SK-N-SH (cell line): ENCODE data around the gene F5. TPM values are rescaled to one million over a fixed set of nuclear protein-coding genes. Genes with fewer than 3 reads are reported as not detected.

Source experiments
- CTCF ChIA-PET: fragments of 300-600, 350-600 bp; formaldehyde crosslinking; extraction: SDS; loops from one replicate; lab custom pipeline; 2021; lab: Yijun Ruan, JAX
- POLR2A ChIA-PET: fragments of 350-600 bp; sonication (Branson Sonifier 250); formaldehyde crosslinking; extraction: SDS; loops from one replicate; lab custom pipeline; 2020; ENCODE audit warnings: antibody characterized with exemption, inconsistent platforms; lab: Yijun Ruan, JAX
- DNase-seq: peaks from one replicate; pipeline ENCODE4 v3.0.0; 2012
- H2AFZ ChIP-seq: fragments of 200-600 bp; sonication (generic); 2 replicates; pipeline ENCODE4 v1.8.1; 2016; ENCODE audit warnings: antibody characterized with exemption, mild to moderate bottlenecking, low read depth
- H3F3A ChIP-seq: fragments of 200-600 bp; sonication (generic); replicated peaks from 2 replicates; pipeline ENCODE3; 2016; ENCODE audit warnings: antibody characterized with exemption, mild to moderate bottlenecking; ENCODE audit not compliant: insufficient read depth
- H3K27ac ChIP-seq, 2 experiments: fragments of 200-500 bp in 1 of 2; fragments of 200-600 bp in 1 of 2; sonication (Bioruptor generic) in 1 of 2; sonication (generic), shearing (Covaris generic) in 1 of 2; 2 replicates each; pipeline versions ENCODE4 v1.5.1 to v1.6.1; 2014 to 2016; ENCODE audit warnings: low read depth in 2 of 2, inconsistent platforms in 1 of 2, low read length in 1 of 2, mild to moderate bottlenecking in 1 of 2, mixed read lengths in 1 of 2
- H3K27me3 ChIP-seq: fragments of 200-600 bp; sonication (generic), shearing (Covaris generic); 2 replicates; pipeline ENCODE4 v1.6.1; 2016; ENCODE audit warnings: mixed run types; ENCODE audit not compliant: insufficient read depth
- H3K36me3 ChIP-seq, 2 experiments: fragments of 200-500 bp in 1 of 2; fragments of 200-600 bp in 1 of 2; sonication (Bioruptor generic) in 1 of 2; sonication (generic) in 1 of 2; replicated peaks in 1 of 2; 2 replicates each; pipeline versions ENCODE3 to v1.5.1; 2014 to 2016; ENCODE audit warnings: low read length in 1 of 2, mild to moderate bottlenecking in 1 of 2; ENCODE audit not compliant: insufficient read depth in 2 of 2, control insufficient read depth in 1 of 2
- H3K4me1 ChIP-seq, 2 experiments: fragments of 200-500 bp in 1 of 2; fragments of 200-600 bp in 1 of 2; sonication (Bioruptor generic) in 1 of 2; sonication (generic), shearing (Covaris generic) in 1 of 2; 2 replicates each; pipeline versions ENCODE4 v1.5.1 to v1.6.1; 2014 to 2016; ENCODE audit warnings: low read depth in 1 of 2, low read length in 1 of 2, mixed run types in 1 of 2; ENCODE audit not compliant: insufficient read depth in 2 of 2, control insufficient read depth in 1 of 2
- H3K4me2 ChIP-seq: fragments of 200-600 bp; sonication (generic), shearing (Covaris generic); 2 replicates; pipeline ENCODE4 v1.6.1; 2017; ENCODE audit warnings: mixed run types
- H3K4me3 ChIP-seq, 2 experiments: fragments of 200-500 bp in 1 of 2; fragments of 200-600 bp in 1 of 2; sonication (Bioruptor generic) in 1 of 2; sonication (generic), shearing (Covaris generic) in 1 of 2; 2 replicates each; pipeline versions ENCODE4 v1.5.1 to v1.8.1; 2014 to 2016; ENCODE audit warnings: low read depth in 2 of 2, inconsistent platforms in 1 of 2, low read length in 1 of 2, mild to moderate bottlenecking in 1 of 2, mixed read lengths in 1 of 2, moderate library complexity in 1 of 2
- H3K79me2 ChIP-seq: fragments of 200-600 bp; sonication (generic); 2 replicates; pipeline ENCODE4 v1.8.1; 2017; ENCODE audit warnings: mild to moderate bottlenecking; ENCODE audit not compliant: insufficient read depth
- H3K9ac ChIP-seq: fragments of 200-600 bp; sonication (generic); 2 replicates; pipeline ENCODE4 v1.6.1; 2017; ENCODE audit warnings: mixed run types
- H3K9me2 ChIP-seq: fragments of 200-600 bp; sonication (generic); 2 replicates; pipeline ENCODE4 v1.6.1; 2017; ENCODE audit warnings: mixed run types
- H3K9me3 ChIP-seq: fragments of 200-600 bp; sonication (generic); 2 replicates; pipeline ENCODE4 v1.6.1; 2017; ENCODE audit warnings: mixed run types, mild to moderate bottlenecking, moderate library complexity
- H4K20me1 ChIP-seq: fragments of 200-600 bp; sonication (generic); 2 replicates; pipeline ENCODE4 v1.6.1; 2017; ENCODE audit warnings: mild to moderate bottlenecking, mixed run types; ENCODE audit not compliant: insufficient read depth
- CHD2 ChIP-seq: fragments of 150-350 bp; IDR thresholded peaks from 2 replicates; pipeline ENCODE4 v1.6.1; 2018; ENCODE audit warnings: low read length; ENCODE audit not compliant: partially characterized antibody
- EP300 ChIP-seq, 2 experiments: IDR thresholded peaks; 2 replicates each; pipeline versions ENCODE4 v1.4.0 to v1.6.1; 2012; ENCODE audit warnings: borderline replicate concordance in 1 of 2, low read depth in 1 of 2, low read length in 1 of 2
- FOSL2 ChIP-seq: IDR thresholded peaks from 2 replicates; pipeline ENCODE4 v1.4.0; 2012; ENCODE audit warnings: low read depth, mild to moderate bottlenecking, moderate library complexity, borderline replicate concordance
- GABPA ChIP-seq: IDR thresholded peaks from 2 replicates; pipeline ENCODE4 v1.4.0; 2012; ENCODE audit warnings: low read depth, mild to moderate bottlenecking
- GATA2 ChIP-seq: sonication (generic); formaldehyde crosslinking; IDR thresholded peaks from 2 replicates; pipeline ENCODE4 v1.5.0; 2020; ENCODE audit warnings: mild to moderate bottlenecking, missing genetic modification reagents
- JUND ChIP-seq: IDR thresholded peaks from 2 replicates; pipeline ENCODE4 v1.4.0; 2012
- MEF2A ChIP-seq: IDR thresholded peaks from 2 replicates; pipeline ENCODE4 v1.4.0; 2012; ENCODE audit warnings: low read depth, borderline replicate concordance
- MXI1 ChIP-seq: IDR thresholded peaks from 2 replicates; pipeline ENCODE4 v1.6.1; 2012; ENCODE audit warnings: mild to moderate bottlenecking, low read depth, low read length, improper control_type of control experiment
- NFIC ChIP-seq: IDR thresholded peaks from 2 replicates; pipeline ENCODE4 v1.4.0; 2012; ENCODE audit warnings: borderline replicate concordance
- NRF1 ChIP-seq: IDR thresholded peaks from 2 replicates; pipeline ENCODE4 v1.6.1; 2012; ENCODE audit warnings: low read depth, mild to moderate bottlenecking, low read length
- POLR2AphosphoS5 ChIP-seq: IDR thresholded peaks from 2 replicates; pipeline ENCODE4 v1.6.1; 2012; ENCODE audit warnings: low read depth, low read length
- RAD21 ChIP-seq: IDR thresholded peaks from 2 replicates; pipeline ENCODE4 v1.6.1; 2012; ENCODE audit warnings: mild to moderate bottlenecking, low read length
- RCOR1 ChIP-seq: fragments of 150-350 bp; IDR thresholded peaks from 2 replicates; pipeline ENCODE4 v1.6.1; 2017; ENCODE audit warnings: antibody characterized with exemption, low read length
- RXRA ChIP-seq: IDR thresholded peaks from 2 replicates; pipeline ENCODE4 v1.4.0; 2012; ENCODE audit warnings: low read depth, mild to moderate bottlenecking, borderline replicate concordance
- SMC3 ChIP-seq: IDR thresholded peaks from 2 replicates; pipeline ENCODE4 v1.6.1; 2012; ENCODE audit warnings: low read depth, low read length, improper control_type of control experiment
- TCF12 ChIP-seq: IDR thresholded peaks from 2 replicates; pipeline ENCODE4 v1.4.0; 2012
- TEAD4 ChIP-seq: IDR thresholded peaks from 2 replicates; pipeline ENCODE4 v1.4.0; 2012; ENCODE audit warnings: mild to moderate bottlenecking, borderline replicate concordance; ENCODE audit not compliant: insufficient read depth
- USF1 ChIP-seq: IDR thresholded peaks from 2 replicates; pipeline ENCODE4 v1.4.0; 2012; ENCODE audit warnings: low read depth, borderline replicate concordance
- YY1 ChIP-seq: IDR thresholded peaks from 2 replicates; pipeline ENCODE4 v1.4.0; 2012; ENCODE audit warnings: low read depth, mild to moderate bottlenecking
- WGBS: methylation state at CpG from one replicate; pipeline ENCODE4 v1.1.6; 2017; ENCODE audit warnings: low lambda C conversion rate; 5-methylcytosine and 5-hydroxymethylcytosine counted together
- polyA plus RNA-seq, 3 experiments: library from polyadenylated mRNA; depleted of rRNA; stranded (reverse); fragments of >200 nt; gene quantifications; 2 replicates each; pipeline ENCODE4 v1.2.3, GENCODE V29; 2012

The F5 gene
- polyA plus RNA-seq, 1 of the 3 experiments (the other 2 are of a cell fraction) = under 0.01 TPM

- no peaks in the 10 kb centered on the region for H3K4me1 ChIP-seq
- POLR2A ChIA-PET = no interaction called here
- no peaks in the 10 kb centered on the region for H3F3A ChIP-seq
- H3K27ac ChIP-seq = no peak overlapping the region
- no peaks in the 10 kb centered on the region for H3K36me3 ChIP-seq
- CTCF ChIA-PET = interaction anchor here (0.9 to 1.9 kb wide), 3 partner anchors 9 to 233 kb away, joined by 3 to 6 read pairs (median 4); partner anchors contain the start of gene F5
- DNase-seq = no peak
- no peak overlapping the region for H3K9ac ChIP-seq
- H3K27me3 ChIP-seq = peaks cover 28% of the 10 kb centered on the region; the same call in 1 of the 2 replicates
- WGBS = 5% methylated on average over 1 of the region's 1 CpG
- H3K4me3 ChIP-seq = no peak overlapping the region
- no peaks in the 10 kb centered on the region for H3K79me2 ChIP-seq
- no peaks in the 10 kb centered on the region for H3K9me3 ChIP-seq
- no peak overlapping the region for H2AFZ ChIP-seq
- TF ChIP-seq GABPA = no peak
- TF ChIP-seq TCF12 = no peak
- no peak for TF ChIP-seq TEAD4
- no peak for TF ChIP-seq EP300 (IDR thresholded peaks at IDR 0.05; ENCODE audit: borderline replicate concordance in 1 of 2, low read depth in 1 of 2, low read length in 1 of 2)
- TF ChIP-seq POLR2AphosphoS5 = no peak
- TF ChIP-seq SMC3 = no peak
- no peak for TF ChIP-seq GATA2 (CRISPR knock-in tag)
- no peak for TF ChIP-seq RCOR1
- no peak for TF ChIP-seq NFIC
- TF ChIP-seq USF1 = no peak
- no peak for TF ChIP-seq RAD21
- TF ChIP-seq MEF2A = no peak
- no peak for TF ChIP-seq YY1
- no peak for TF ChIP-seq MXI1
- TF ChIP-seq FOSL2 = no peak
- no peak for TF ChIP-seq CHD2
- TF ChIP-seq JUND = no peak
- no peak for TF ChIP-seq RXRA
- TF ChIP-seq NRF1 = no peak
- no peak overlapping the region for H3K4me2 ChIP-seq
- H4K20me1 ChIP-seq = no peaks in the 10 kb centered on the region
- no peaks in the 10 kb centered on the region for H3K9me2 ChIP-seq
Observed at GRCh38 chr1:169576935-169577331, 9.3 kb downstream of the F5 start.

GRCh38 chr1:169576241-169576934 lies 9.9 kb downstream of the F5 start:
- H3K4me1 ChIP-seq = no peaks in the 10 kb centered on the region
- H3K9me3 ChIP-seq = no peaks in the 10 kb centered on the region
- no peaks in the 10 kb centered on the region for H3K79me2 ChIP-seq
- WGBS = 5% methylated on average over 5 of the region's 5 CpGs
- no peak overlapping the region for H3K27ac ChIP-seq
- H3K9ac ChIP-seq = no peak overlapping the region
- H3K9me2 ChIP-seq = no peaks in the 10 kb centered on the region
- H3K4me3 ChIP-seq = no peak overlapping the region
- POLR2A ChIA-PET = no interaction called here
- H2AFZ ChIP-seq = no peak overlapping the region
- H3K27me3 ChIP-seq = peaks cover 26% of the 10 kb centered on the region; the same call in 1 of the 2 replicates
- no peaks in the 10 kb centered on the region for H3F3A ChIP-seq
- H3K36me3 ChIP-seq = no peaks in the 10 kb centered on the region
- no peaks in the 10 kb centered on the region for H4K20me1 ChIP-seq
- CTCF ChIA-PET = interaction anchor here (0.9 to 1.9 kb wide), 3 partner anchors 10 to 233 kb away, joined by 3 to 6 read pairs (median 4); partner anchors contain the start of gene F5
- DNase-seq = no peak
- H3K4me2 ChIP-seq = no peak overlapping the region
- TF ChIP-seq YY1 (no peak), NRF1 (no peak), TEAD4 (no peak)
